K562 (cell line): Measurements from ENCODE around the gene CCNJL. TPM values are rescaled to one million over a fixed set of nuclear protein-coding genes. Genes with fewer than 3 reads are reported as not detected.

ENCODE experiments used
- ATAC-seq: fragments of 200-7000 bp; cut with Tn5 transposase; 3 replicates; pipeline ENCODE4 v1.9.1; 2020; ENCODE audit warnings: moderate library complexity
- BruUV-seq: library from RNA; stranded (reverse); fragments of 400-500 nt; replicated peaks from 2 replicates; lab custom pipeline; 2021; lab: Mats Ljungman, UMichigan
- CTCF ChIA-PET: fragments of 300-600 bp; formaldehyde crosslinking; extraction: SDS; loops from one replicate; lab custom pipeline; 2021; ENCODE audit warnings: low intra/inter-chr PET ratio; lab: Yijun Ruan, JAX
- POLR2A ChIA-PET: fragments of 300-600, 350-650 bp; sonication (Branson Sonifier 250); formaldehyde crosslinking; extraction: SDS; loops from one replicate; lab custom pipeline; 2021; ENCODE audit warnings: antibody characterized with exemption, inconsistent platforms; lab: Yijun Ruan, JAX
- DNase-seq, 4 experiments: peaks; one replicate each; pipeline versions ENCODE4 v3.0.0 to v3.0.0-alpha.2; 2011 to 2018; ENCODE audit warnings: low spot score in 3 of 4, mixed read lengths in 3 of 4; ENCODE audit errors: extremely low read depth in 1 of 4
- FAIRE-seq: peaks from 2 replicates; lab custom pipeline; 2011; peaks lifted over from hg19 to GRCh38; lab: Jason Lieb, UNC
- H2AFZ ChIP-seq: 2 replicates; pipeline ENCODE4 v1.6.0; 2011; ENCODE audit warnings: low read depth, low read length, control low read depth, inconsistent platforms
- H3K27ac ChIP-seq: fragments of 200-600 bp; 3 replicates; pipeline ENCODE4 v1.8.0; 2011; ENCODE audit warnings: low read depth, mild to moderate bottlenecking, control low read depth, inconsistent platforms, low read length, moderate library complexity, mixed read lengths; ENCODE audit errors: extremely low read depth
- H3K27me3 ChIP-seq, 2 experiments: fragments of 300-600 bp in 1 of 2; 2 replicates in 1 of 2; 3 replicates in 1 of 2; pipeline versions ENCODE4 v1.6.0 to v1.8.0; 2011; ENCODE audit warnings: inconsistent platforms in 2 of 2, low read length in 2 of 2, mild to moderate bottlenecking in 1 of 2, mixed read lengths in 1 of 2, moderate library complexity in 1 of 2; ENCODE audit not compliant: control insufficient read depth in 2 of 2, insufficient read depth in 2 of 2
- H3K36me3 ChIP-seq: fragments of 300-600 bp; 3 replicates; pipeline ENCODE4 v1.8.0; 2011; ENCODE audit warnings: mild to moderate bottlenecking, low read length, inconsistent platforms; ENCODE audit not compliant: control insufficient read depth, insufficient read depth
- H3K4me1 ChIP-seq, 2 experiments: fragments of 200-600 bp in 1 of 2; replicated peaks in 1 of 2; 2 replicates in 1 of 2; 3 replicates in 1 of 2; pipeline versions ENCODE4 v1.5.1 to v1.8.0; 2011; ENCODE audit warnings: inconsistent platforms in 2 of 2, low read length in 2 of 2, mild to moderate bottlenecking in 1 of 2, mixed read lengths in 1 of 2, moderate library complexity in 1 of 2; ENCODE audit not compliant: control insufficient read depth in 2 of 2, insufficient read depth in 2 of 2
- H3K4me2 ChIP-seq: 2 replicates; pipeline ENCODE4 v1.6.1; 2011; ENCODE audit warnings: low read length, control low read depth, inconsistent platforms, mixed read lengths; ENCODE audit not compliant: insufficient read depth
- H3K4me3 ChIP-seq: fragments of 200-600 bp; sonication (generic), shearing (Covaris generic); 2 replicates; pipeline ENCODE4 v1.5.1; 2016; ENCODE audit warnings: control low read depth, inconsistent platforms
- H3K79me2 ChIP-seq: fragments of 200-600 bp; 3 replicates; pipeline ENCODE4 v1.8.0; 2011; ENCODE audit warnings: low read length, inconsistent platforms; ENCODE audit not compliant: control insufficient read depth, insufficient read depth
- H3K9ac ChIP-seq, 2 experiments: 2 replicates each; pipeline versions ENCODE4 v1.6.0 to v1.6.1; 2011; ENCODE audit warnings: low read depth in 2 of 2, low read length in 2 of 2, control low read depth in 1 of 2, inconsistent platforms in 1 of 2, mild to moderate bottlenecking in 1 of 2, mixed read lengths in 1 of 2; ENCODE audit not compliant: insufficient read depth in 1 of 2
- H3K9me1 ChIP-seq: one replicate; pipeline ENCODE4 v1.6.0; 2011; ENCODE audit warnings: inconsistent platforms, mild to moderate bottlenecking, low read length, moderate library complexity; ENCODE audit not compliant: control insufficient read depth, insufficient read depth
- H3K9me3 ChIP-seq: replicated peaks from 2 replicates; pipeline ENCODE4 v1.5.1; 2011; ENCODE audit warnings: low read depth, low read length, inconsistent platforms; ENCODE audit not compliant: control insufficient read depth, insufficient read depth
- H4K20me1 ChIP-seq: replicated peaks from 2 replicates; pipeline ENCODE4 v1.6.1; 2011; ENCODE audit warnings: low read length, inconsistent platforms, mixed read lengths; ENCODE audit not compliant: control insufficient read depth, insufficient read depth
- CEBPB ChIP-seq: fragments of 450-650 bp; IDR thresholded peaks from 2 replicates; pipeline ENCODE4 v1.6.1; 2016; ENCODE audit warnings: missing genetic modification characterization, missing compliant biosample characterization
- KDM1A ChIP-seq, 2 experiments: fragments of 450-650 bp; IDR thresholded peaks; 2 replicates each; pipeline ENCODE4 v1.6.1; 2016; ENCODE audit warnings: mild to moderate bottlenecking in 2 of 2
- MEIS2 ChIP-seq: fragments of 450-650 bp; IDR thresholded peaks from 2 replicates; pipeline ENCODE4 v1.6.1; 2014; ENCODE audit warnings: mild to moderate bottlenecking; ENCODE audit not compliant: partially characterized antibody
- ZBTB1 ChIP-seq: sonication (generic); formaldehyde crosslinking; IDR thresholded peaks from 2 replicates; pipeline ENCODE4 v1.8.1; 2023; ENCODE audit warnings: missing genetic modification reagents, low read depth, mild to moderate bottlenecking, borderline replicate concordance
- ZKSCAN1 ChIP-seq: fragments of 150-350 bp; IDR thresholded peaks from 2 replicates; pipeline ENCODE4 v1.6.1; 2016; ENCODE audit warnings: low read depth, low read length
- WGBS: fragments of 100-300 bp; shearing (Covaris generic); methylation state at CpG from one replicate; pipeline ENCODE4 v1.1.6; 2016; ENCODE audit warnings: low coverage, mixed read lengths; ENCODE audit not compliant: insufficient coverage; ENCODE audit errors: missing lambda C conversion rate; 5-methylcytosine and 5-hydroxymethylcytosine counted together
- in situ Hi-C: fragments of 300-500 bp; cut with MboI; formaldehyde crosslinking; loops from 4 replicates; pipeline ENCODE4 v1.15.0; 2018; ENCODE audit warnings: inconsistent platforms, mixed read lengths
- intact Hi-C: fragments of 100-400 bp; cut with micrococcal nuclease; formaldehyde crosslinking; loops from 2 replicates; pipeline ENCODE4 v1.14.2; 2022
- polyA plus RNA-seq, 8 experiments: library from polyadenylated mRNA; depleted of rRNA in 4 of 8; stranded (reverse) in 5 of 8; unstranded in 3 of 8; fragments of >200 nt; fragmentation: Nextera tagmentation in 2 of 8; fragmentation: Illumina TruSeq in 1 of 8; extraction: Ambion mirVana in 2 of 8; extraction: Trizol in 1 of 8; gene quantifications; 2 replicates each; pipeline versions ENCODE4 v1.2.1 to v1.2.3, GENCODE V29; 2011 to 2014; ENCODE audit warnings: inconsistent platforms in 1 of 8, missing spikeins in 1 of 8
- total RNA-seq, 7 experiments: library from RNA; depleted of rRNA in 6 of 7; stranded (reverse); fragments of >200 nt in 6 of 7; fragmentation: Illumina TruSeq in 2 of 7; extraction: Trizol in 2 of 7; gene quantifications; 2 replicates each; pipeline versions ENCODE4 v1.2.1 to v1.2.3, GENCODE V29; 2011 to 2021; ENCODE audit warnings: low replicate concordance in 1 of 7

Gene CCNJL
- total and polyA plus RNA-seq, 9 of the 15 experiments (the other 6 are each of a cell fraction or from before 2014, with no cell fraction given): 0.04 TPM; not detected in 8

GRCh38 chr5:160318409-160318808, 6.0 kb upstream of the CCNJL start:
- CTCF ChIA-PET: interaction anchor here (0.5 kb wide), 1 partner anchor 199 kb away, joined by 3 read pairs; the partner anchor contains the start of gene PWWP2A
- TF ChIP-seq ZKSCAN1: no peak
- TF ChIP-seq CEBPB (tag): 0 out of 2 replicates have a peak, but pooled peaks have one; percentile 36
- TF ChIP-seq KDM1A (IDR thresholded peaks at IDR 0.05): no peak
- TF ChIP-seq MEIS2: no peak
- H2AFZ ChIP-seq: no peak overlapping the region
- in situ Hi-C loops: no loop called here
- H3K4me3 ChIP-seq: no peak overlapping the region
- WGBS: 1% methylated on average over 4 of the region's 4 CpGs
- BruUV-seq: no TSS peak
- no peak for DNase-seq
- H3K27ac ChIP-seq: no peak overlapping the region
- H3K4me2 ChIP-seq: no peak overlapping the region
- H3K9me3 ChIP-seq: no peaks in the 10 kb centered on the region
- no peak overlapping the region for H3K9ac ChIP-seq
- FAIRE-seq: no peak
- H3K79me2 ChIP-seq: no peaks in the 10 kb centered on the region
- intact Hi-C loops: no loop called here
- peaks cover 14 to 18% of the 10 kb centered on the region in 2 experiments; a peak in 4 of 5 replicates for H3K27me3 ChIP-seq
- no peak for ATAC-seq
- no peaks in the 10 kb centered on the region for H3K9me1 ChIP-seq
- H3K4me1 ChIP-seq: no peaks in the 10 kb centered on the region
- H3K36me3 ChIP-seq: no peaks in the 10 kb centered on the region
- POLR2A ChIA-PET: interaction anchor here (0.6 to 0.8 kb wide), 3 partner anchors 9 to 92 kb away, joined by 3 to 4 read pairs (median 3); no protein-coding TSS in a partner anchor
- H4K20me1 ChIP-seq: no peaks in the 10 kb centered on the region

GRCh38 chr5:160317434-160317833, 5.1 kb upstream of the CCNJL start:
- BruUV-seq: no TSS peak
- H2AFZ ChIP-seq: no peak overlapping the region
- no peak for TF ChIP-seq ZBTB1 (CRISPR knock-in tag)
- TF ChIP-seq, all 486 proteins: peak for 0
- ChIA-PET CTCF (no interaction called here), POLR2A (no interaction called here)
- Histone ChIP-seq H3K9me1 (no peaks in the 10 kb centered on the region), H3K79me2 (no peaks in the 10 kb centered on the region), H3K27ac (no peak overlapping the region), H3K4me1 (peaks cover 0 to 4% of the 10 kb centered on the region in 2 experiments; a peak in 1 of 5 replicates), H3K27me3 (peaks cover 22 to 26% of the 10 kb centered on the region in 2 experiments; a peak in 4 of 5 replicates), H3K4me2 (no peak overlapping the region), H3K9me3 (no peaks in the 10 kb centered on the region), H3K4me3 (no peak overlapping the region), H4K20me1 (no peaks in the 10 kb centered on the region), H3K36me3 (no peaks in the 10 kb centered on the region), H3K9ac (no peak overlapping the region)
- in situ Hi-C loops (no loop called here), intact Hi-C loops (no loop called here)
- FAIRE-seq: peak; percentile 42
- under 1% methylated on average over 5 of the region's 5 CpGs for WGBS
- no peak for DNase-seq
- peak; percentile 43; the same call in 2 of the 3 replicates for ATAC-seq
